NCI-H446 (cell line): Measurements from ENCODE around the gene EEF1G.
"Not testable (repeated sequence)": the region's sequence is repeated elsewhere in the genome, so short reads cannot be mapped to it uniquely, and the experiment has no call there.

Experiments used
- DNase-seq, 2 experiments: peaks; one replicate each; lab custom pipeline; 2025; lab: John Stamatoyannopoulos, UW

The EEF1G gene

DNA sequence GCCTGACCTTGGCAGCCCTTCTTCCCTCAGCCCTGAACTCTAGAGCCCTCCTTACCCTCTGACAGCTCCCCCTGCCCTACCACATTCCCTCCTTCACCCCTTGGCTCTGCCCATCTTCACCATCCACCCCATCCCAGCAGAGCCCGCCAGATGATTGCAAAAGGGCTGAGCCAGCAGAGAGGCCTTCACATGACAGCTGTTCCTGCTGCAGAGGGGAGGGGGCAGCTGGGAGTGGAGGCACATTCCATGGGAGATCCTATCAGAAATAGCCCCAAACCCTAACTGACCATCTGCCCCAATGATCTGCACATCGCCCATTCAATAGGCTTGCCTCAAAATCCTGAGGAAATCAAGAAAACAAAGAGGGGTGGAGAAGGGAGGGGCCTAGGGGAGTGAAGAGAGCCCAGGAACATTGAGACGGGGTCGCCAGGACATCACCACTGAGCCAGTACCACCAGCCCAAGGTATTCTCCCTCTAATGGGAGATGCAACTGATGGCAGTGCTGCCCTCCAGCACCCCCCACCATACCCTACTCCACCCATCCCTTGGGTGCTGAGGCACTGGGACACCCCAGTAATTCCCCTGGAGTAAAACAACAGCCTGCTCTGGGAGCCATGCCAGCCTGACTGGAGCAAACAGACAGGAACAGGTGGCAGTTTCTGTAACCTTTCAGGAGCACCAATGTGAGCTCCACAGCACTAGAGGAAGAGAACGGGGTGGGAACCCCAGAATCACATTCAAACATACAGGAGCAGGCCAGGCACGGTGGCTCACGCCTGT lies 19.1 kb downstream of the EEF1G start:
- DNase-seq, result no peak

DNA sequence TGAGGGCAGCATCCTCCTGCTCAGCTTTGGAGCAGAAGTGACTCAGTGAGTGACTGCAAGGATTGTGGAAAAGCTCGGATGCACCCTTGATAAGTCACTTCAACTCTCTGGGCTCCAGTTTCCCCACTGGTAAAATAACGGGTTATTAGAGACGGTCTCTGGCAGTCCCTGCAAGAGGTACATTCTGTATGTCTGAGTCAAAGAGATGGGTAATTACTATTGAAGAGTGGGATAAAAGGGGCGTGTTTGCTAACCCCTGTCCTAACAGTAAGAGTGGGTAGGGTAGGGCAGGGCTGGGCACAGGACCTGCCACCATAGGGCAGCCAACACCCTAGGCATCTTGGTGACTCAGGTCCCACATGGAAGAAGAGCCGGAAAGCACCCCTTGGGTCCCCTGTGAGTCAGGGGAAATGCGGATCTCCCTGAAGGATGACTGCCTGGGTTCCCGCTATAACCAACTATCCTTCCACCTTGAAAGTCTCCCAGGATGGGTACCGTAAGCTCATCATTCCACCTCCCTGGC lies 19.8 kb downstream of the EEF1G start:
- DNase-seq, result no peak

DNA sequence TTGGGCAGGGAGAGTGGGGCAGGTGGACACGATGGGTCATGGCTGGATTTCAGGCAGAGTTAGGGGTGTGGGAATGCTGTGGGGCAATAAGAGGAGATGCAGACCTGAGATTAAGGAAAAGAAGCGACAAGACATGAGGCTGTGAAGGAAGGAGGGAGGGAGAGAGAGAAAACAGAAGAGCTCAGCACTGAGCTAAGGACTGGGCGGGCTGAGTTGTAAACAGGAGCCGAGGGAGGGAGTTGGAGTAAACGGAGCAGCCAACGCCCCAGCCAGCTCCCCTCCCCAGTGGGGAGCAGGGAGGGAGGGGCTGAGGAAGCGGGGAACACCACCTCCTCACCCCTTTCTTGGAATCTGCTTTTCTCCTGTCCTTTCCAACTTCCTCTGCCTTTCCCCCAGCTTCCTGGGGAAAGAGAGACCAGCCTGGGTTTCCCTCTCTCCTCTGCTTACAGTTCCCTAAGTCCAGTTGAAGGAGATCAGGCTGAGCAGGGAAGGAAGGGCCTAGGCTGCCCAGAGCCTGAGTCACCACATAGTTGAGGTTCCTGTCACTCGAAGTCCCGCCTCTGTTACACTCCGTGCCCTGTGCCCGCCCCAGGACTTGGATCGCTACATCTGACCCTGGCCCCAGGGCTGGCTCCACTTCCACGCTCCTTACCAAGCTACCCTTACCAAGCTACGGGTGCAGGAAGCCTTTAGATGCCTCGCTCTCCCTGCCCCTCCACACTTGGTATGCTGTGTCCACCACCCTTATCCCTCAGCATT lies 20.4 kb downstream of the EEF1G start:
- no peak for DNase-seq

DNA sequence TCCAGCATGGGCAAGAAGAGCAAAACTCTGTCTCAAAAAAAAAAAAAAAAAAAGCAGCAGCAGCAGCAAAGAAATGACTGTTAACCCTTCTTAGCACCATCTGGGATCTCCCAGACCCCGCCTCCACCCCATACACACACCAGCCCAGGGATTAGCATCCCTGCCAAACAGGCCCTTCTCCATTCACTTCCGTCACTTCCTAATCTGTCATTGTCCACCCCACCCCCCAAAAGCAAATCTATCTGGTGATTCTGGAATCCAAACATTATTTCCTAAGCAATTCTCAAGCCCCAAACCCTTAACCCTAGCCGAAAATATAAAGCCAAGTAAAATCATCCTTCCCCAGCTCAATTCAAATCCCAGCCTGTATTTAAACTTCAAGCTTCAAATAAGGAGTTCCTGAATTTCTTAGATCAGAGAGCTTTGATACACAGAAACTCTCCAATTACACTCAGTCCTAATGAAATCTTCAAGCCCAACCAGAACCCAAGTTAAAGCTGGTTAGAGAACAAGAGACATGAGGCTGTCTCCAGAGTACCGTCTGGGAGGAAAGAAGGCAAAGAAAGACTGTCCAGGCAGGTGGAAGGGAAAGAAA lies 21.1 kb downstream of the EEF1G start:
- DNase-seq, result peak; percentile 32 to 45

DNA sequence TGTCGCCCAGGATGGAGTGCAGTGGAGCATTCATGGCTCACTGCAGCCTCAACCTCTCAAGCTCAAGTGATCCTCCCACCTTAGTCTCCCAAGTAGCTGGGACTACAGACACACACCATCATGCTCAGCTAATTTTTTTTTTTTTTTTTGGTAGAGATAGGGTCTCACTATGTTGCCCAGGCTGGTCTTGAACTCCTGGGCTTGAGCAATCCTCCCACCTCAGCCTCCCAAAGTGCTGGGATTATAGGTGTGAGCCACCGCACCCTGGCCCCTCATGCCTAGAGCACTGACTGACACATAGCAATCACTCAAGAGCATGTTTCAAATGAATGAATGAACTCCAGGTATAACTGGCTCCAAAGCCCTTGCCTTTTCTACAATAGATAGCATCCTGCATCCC lies 23.2 kb downstream of the EEF1G start:
- DNase-seq, result not testable (repeated sequence)

GRCh38 chr11:62548545-62549335 lies 25.0 kb downstream of the EEF1G start:
- no peak for DNase-seq

DNA sequence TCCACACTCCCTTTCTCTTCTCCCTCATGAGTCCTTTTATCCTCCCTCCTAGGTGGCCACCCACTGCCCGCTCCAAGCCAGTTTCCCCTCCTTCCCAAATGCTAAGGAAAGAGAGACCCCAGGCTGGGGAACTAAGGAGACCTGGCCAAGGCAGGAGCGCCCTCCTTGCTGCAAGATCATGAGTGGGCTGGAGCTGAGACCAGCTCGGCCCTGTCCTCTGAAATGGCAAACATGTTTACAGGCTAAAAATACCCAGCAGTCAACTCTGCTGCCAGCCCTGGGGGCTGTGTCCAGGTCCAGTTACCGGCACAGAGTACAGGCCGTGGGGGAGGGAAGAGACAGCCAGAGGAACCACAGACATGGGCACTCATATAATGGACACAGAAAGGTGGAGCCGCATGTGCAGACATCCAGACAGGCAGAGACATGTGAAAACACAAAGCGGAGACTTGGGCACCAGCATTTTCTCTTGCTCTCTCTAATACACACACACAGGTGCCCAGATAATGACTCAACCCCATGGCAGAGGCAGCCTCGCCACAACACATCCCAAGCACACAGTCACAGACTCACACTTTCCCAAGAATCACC lies 25.9 kb downstream of the EEF1G start:
- no peak for DNase-seq

DNA sequence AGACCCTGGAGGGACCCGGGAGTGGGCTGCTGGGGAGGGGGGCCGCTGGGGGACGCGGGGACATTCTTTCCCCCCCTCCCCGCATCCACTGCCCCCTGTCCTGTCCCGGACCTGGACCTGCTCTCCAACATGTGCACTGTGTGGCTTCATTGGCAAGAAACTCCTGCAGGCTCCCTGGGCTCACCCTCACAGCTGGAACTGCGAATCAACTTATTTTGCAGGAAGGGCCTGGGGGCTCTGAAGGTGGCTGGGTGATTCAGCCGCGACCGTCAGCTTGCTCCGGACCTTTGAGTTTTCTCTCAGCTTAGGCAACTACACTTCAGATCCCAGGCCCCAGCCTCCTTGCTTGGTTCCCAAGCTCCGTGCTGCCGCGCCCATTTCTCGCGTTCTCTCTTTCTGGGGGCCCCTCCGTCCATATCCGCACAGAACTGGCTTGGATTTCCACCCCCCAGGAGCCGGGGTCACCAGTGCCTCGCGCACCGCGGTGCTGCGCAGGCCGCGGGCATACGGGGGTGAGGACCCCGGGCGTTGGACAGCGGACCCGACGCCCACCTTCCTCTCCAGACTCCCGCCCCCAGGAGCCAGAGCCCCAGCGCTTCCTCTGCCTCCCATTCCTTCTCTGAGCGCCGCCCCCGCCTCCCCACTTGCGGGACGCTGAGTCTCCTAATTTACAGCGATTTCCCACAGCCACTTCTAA lies 26.6 kb downstream of the EEF1G start:
- no peak for DNase-seq

- no peak for DNase-seq
Measured at GRCh38 chr11:62546244-62546928, 27.3 kb downstream of the EEF1G start, which contains the start of gene AHNAK. AHNAK (minus strand) TSS chr11:62546806; CDS start chr11:62536098, 10,708 bp downstream.

DNA sequence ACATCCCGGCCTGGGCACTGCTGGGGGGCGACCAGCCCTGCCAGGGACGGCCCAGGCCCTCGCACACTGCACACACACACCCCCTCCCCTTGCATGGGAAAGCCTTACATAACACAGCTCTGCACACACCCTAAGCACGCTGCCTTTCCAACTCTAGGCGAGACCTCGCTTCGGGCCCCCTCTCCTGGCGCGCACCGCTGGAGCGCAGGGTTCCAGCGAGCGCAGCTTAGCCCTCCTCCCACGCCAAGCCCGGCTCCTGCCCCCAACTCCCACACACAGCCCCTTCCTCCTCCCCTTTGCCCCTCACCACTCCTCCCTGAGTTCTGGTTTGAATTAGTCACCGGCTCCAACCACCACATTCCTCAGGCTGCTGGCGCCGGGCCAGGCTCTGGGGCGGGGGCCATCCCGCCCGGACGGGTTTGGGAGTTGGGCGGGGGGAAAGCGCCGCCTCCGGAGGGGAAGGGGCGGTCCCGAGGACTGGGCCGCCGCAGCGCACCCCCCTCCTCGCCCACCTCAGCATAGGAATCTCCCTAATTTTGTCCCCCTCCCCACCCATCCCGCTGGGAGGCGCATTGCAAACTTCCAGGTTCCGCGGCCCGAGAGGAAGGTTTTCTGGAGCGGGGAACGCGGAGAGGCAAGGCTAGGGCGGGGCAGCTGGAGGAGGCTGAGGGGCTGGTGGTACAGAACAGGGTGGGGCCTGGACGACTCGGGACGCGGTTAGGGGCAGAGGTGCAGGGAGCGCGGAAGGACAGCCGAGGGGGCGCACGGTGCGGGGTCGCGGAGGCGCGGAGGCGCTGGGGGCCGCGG lies 28.1 kb downstream of the EEF1G start:
- DNase-seq, result peak in 1 of 2 experiments; percentile 57

GRCh38 chr11:62544581-62545436 lies 28.9 kb downstream of the EEF1G start:
- DNase-seq, result no peak

- no peak for DNase-seq
Measured at GRCh38 chr11:62543680-62544444, 29.8 kb downstream of the EEF1G start.

GRCh38 chr11:62542750-62543567 lies 30.7 kb downstream of the EEF1G start:
- peak; percentile 25 to 63 for DNase-seq

- no peak for DNase-seq
Measured at GRCh38 chr11:62542111-62542745, 31.5 kb downstream of the EEF1G start.

- DNase-seq, result no peak
Measured at GRCh38 chr11:62540804-62541701, 32.6 kb downstream of the EEF1G start.
